HG02884 (cell line): ENCODE results near the gene NANOS2.
"Not testable (repeated sequence)": the region's sequence is repeated elsewhere in the genome, so short reads cannot be mapped to it uniquely, and the experiment has no call there.

Experiments used
- ATAC-seq: cut with Tn5 transposase; IDR thresholded peaks from one replicate; pipeline ENCODE4 v1.9.1; 2021; ENCODE audit warnings: mild to moderate bottlenecking, moderate library complexity; ENCODE audit not compliant: unreplicated experiment

The NANOS2 gene

GRCh38 chr19:45876411-45877197 is 38.0 kb downstream of the NANOS2 start:
- no peak for ATAC-seq

- ATAC-seq: no peak
Measured at GRCh38 chr19:45876161-45876410, 38.5 kb downstream of the NANOS2 start.

GRCh38 chr19:45874620-45874966 is 40.0 kb downstream of the NANOS2 start:
- no peak for ATAC-seq

GRCh38 chr19:45873219-45873772 is 41.3 kb downstream of the NANOS2 start:
- no peak for ATAC-seq

GRCh38 chr19:45872095-45872919 is 42.3 kb downstream of the NANOS2 start:
- no peak for ATAC-seq

GRCh38 chr19:45870798-45871197 is 43.8 kb downstream of the NANOS2 start:
- ATAC-seq: no peak

GRCh38 chr19:45867241-45867640 is 47.3 kb downstream of the NANOS2 start:
- not testable (repeated sequence) for ATAC-seq

- no peak for ATAC-seq
Measured at GRCh38 chr19:45866400-45867176, 48.0 kb downstream of the NANOS2 start.

GRCh38 chr19:45865269-45865948 is 49.2 kb downstream of the NANOS2 start:
- ATAC-seq: no peak

GRCh38 chr19:45864629-45865082 is 49.9 kb downstream of the NANOS2 start:
- ATAC-seq: no peak

- no peak for ATAC-seq
Measured at GRCh38 chr19:45863840-45864628, 50.5 kb downstream of the NANOS2 start, which contains the start of gene FOXA3. Gene FOXA3 (plus strand): TSS chr19:45864326. CDS start chr19:45864457, 131 bp downstream.

- ATAC-seq: no peak
Measured at GRCh38 chr19:45863335-45863839, 51.2 kb downstream of the NANOS2 start.
